ENCODE results near the gene KIF6.

KIF6 gene

GRCh38 chr6:39339868-39340550 lies 385.2 kb downstream of the KIF6 start:
- peaks cover 6% of the 10 kb centered on the region for H3K4me1 ChIP-seq (ENCODE audit: control insufficient read depth, insufficient read depth, low read length)
- TF ChIP-seq ZBTB20 (tag by site-specific recombination; IDR thresholded peaks at IDR 0.05) (0 out of 2 replicates have a peak, but pooled peaks have one; percentile 46), ZNF175 (tag by site-specific recombination; IDR thresholded peaks at IDR 0.05) (no peak), ZNF513 (tag by site-specific recombination; IDR thresholded peaks at IDR 0.05) (no peak), ZBTB8A (tag by site-specific recombination; IDR thresholded peaks at IDR 0.05) (peak; percentile 20; the same call in 1 of the 2 replicates)
- TF ChIP-seq, protein P1, sequence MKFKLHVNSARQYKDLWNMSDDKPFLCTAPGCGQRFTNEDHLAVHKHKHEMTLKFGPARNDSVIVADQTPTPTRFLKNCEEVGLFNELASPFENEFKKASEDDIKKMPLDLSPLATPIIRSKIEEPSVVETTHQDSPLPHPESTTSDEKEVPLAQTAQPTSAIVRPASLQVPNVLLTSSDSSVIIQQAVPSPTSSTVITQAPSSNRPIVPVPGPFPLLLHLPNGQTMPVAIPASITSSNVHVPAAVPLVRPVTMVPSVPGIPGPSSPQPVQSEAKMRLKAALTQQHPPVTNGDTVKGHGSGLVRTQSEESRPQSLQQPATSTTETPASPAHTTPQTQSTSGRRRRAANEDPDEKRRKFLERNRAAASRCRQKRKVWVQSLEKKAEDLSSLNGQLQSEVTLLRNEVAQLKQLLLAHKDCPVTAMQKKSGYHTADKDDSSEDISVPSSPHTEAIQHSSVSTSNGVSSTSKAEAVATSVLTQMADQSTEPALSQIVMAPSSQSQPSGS (tag by site-specific recombination; IDR thresholded peaks at IDR 0.05; ENCODE audit: low read depth) = no peak
- ChIA-PET POLR2A (no interaction called here), CTCF (interaction anchor here (0.6 to 2.9 kb wide), 3 partner anchors 8 to 554 kb away, joined by 3 to 12 read pairs (median 3); no protein-coding TSS in a partner anchor)
- no peak overlapping the region for H3K27ac ChIP-seq (ENCODE audit: extremely low read depth, low read depth, low read length)
- no peaks in the 10 kb centered on the region for H3K9me3 ChIP-seq (ENCODE audit: control insufficient read depth, insufficient read depth, low read depth, low read length)
- no peaks in the 10 kb centered on the region for H3K36me3 ChIP-seq (ENCODE audit: control insufficient read depth in 2 of 2, insufficient read depth in 1 of 2, low read length in 2 of 2)
- H3K4me3 ChIP-seq (ENCODE audit: low read depth, low read length) = no peak overlapping the region

- ChIA-PET POLR2A (no interaction called here), CTCF (interaction anchor here (0.7 to 2.9 kb wide), 2 partner anchors 9 to 781 kb away, joined by 4 to 12 read pairs; no protein-coding TSS in a partner anchor)
- Histone ChIP-seq H3K4me3 (ENCODE audit: low read depth, low read length) (no peak overlapping the region), H3K9me3 (ENCODE audit: control insufficient read depth, insufficient read depth, low read depth, low read length) (no peaks in the 10 kb centered on the region), H3K4me1 (ENCODE audit: control insufficient read depth, insufficient read depth, low read length) (peaks cover 6% of the 10 kb centered on the region), H3K36me3 (ENCODE audit: control insufficient read depth in 2 of 2, insufficient read depth in 1 of 2, low read length in 2 of 2) (no peaks in the 10 kb centered on the region), H3K27ac (ENCODE audit: extremely low read depth, low read depth, low read length) (no peak overlapping the region)
- no peak for TF ChIP-seq EGR2 (tag by site-specific recombination; IDR thresholded peaks at IDR 0.05; ENCODE audit: low read depth)
- no peak for TF ChIP-seq ZNF426 (tag by site-specific recombination; IDR thresholded peaks at IDR 0.05)
- no peak for TF ChIP-seq ZNF292 (tag by site-specific recombination; IDR thresholded peaks at IDR 0.05; ENCODE audit: borderline replicate concordance, low read depth)
- TF ChIP-seq ZNF560 (tag by site-specific recombination; IDR thresholded peaks at IDR 0.05; ENCODE audit: borderline replicate concordance) = no peak
- no peak for TF ChIP-seq ZNF121 (tag by site-specific recombination; IDR thresholded peaks at IDR 0.05)
These were observed 385.9 kb downstream of the KIF6 start for GRCh38 chr6:39339096-39339867.

GRCh38 chr6:39338397-39338796 lies 386.8 kb downstream of the KIF6 start:
- H3K36me3 ChIP-seq (ENCODE audit: control insufficient read depth in 2 of 2, insufficient read depth in 1 of 2, low read length in 2 of 2) = no peaks in the 10 kb centered on the region

More at GRCh38 chr6:39338397-39338796, 386.8 kb downstream of the KIF6 start:
- ChIA-PET POLR2A (no interaction called here), CTCF (interaction anchor here (0.7 to 2.9 kb wide), 2 partner anchors 10 to 782 kb away, joined by 4 to 12 read pairs; no protein-coding TSS in a partner anchor)
- H3K4me1 ChIP-seq (ENCODE audit: control insufficient read depth, insufficient read depth, low read length) = peaks cover 6% of the 10 kb centered on the region
- TF ChIP-seq PRDM1 (tag by site-specific recombination; IDR thresholded peaks at IDR 0.05) (no peak), HOXD13 (CRISPR knock-in tag; IDR thresholded peaks at IDR 0.05; ENCODE audit: borderline replicate concordance) (no peak), ZBTB20 (tag by site-specific recombination; IDR thresholded peaks at IDR 0.05) (no peak), ZNF2 (tag by site-specific recombination; IDR thresholded peaks at IDR 0.05) (no peak), KLF16 (tag by site-specific recombination; IDR thresholded peaks at IDR 0.05) (no peak), KLF7 (tag by site-specific recombination; IDR thresholded peaks at IDR 0.05; ENCODE audit: borderline replicate concordance) (no peak), ZBTB17 (tag by site-specific recombination; IDR thresholded peaks at IDR 0.05) (no peak), YY2 (tag by site-specific recombination; IDR thresholded peaks at IDR 0.05) (no peak), ZNF768 (tag by site-specific recombination; IDR thresholded peaks at IDR 0.05) (no peak), TRIM28 (IDR thresholded peaks at IDR 0.05; ENCODE audit: borderline replicate concordance, low read length) (no peak)
- H3K9me3 ChIP-seq (ENCODE audit: control insufficient read depth, insufficient read depth, low read depth, low read length) = no peaks in the 10 kb centered on the region
- no peak overlapping the region for H3K27ac ChIP-seq (ENCODE audit: extremely low read depth, low read depth, low read length)
- H3K4me3 ChIP-seq (ENCODE audit: low read depth, low read length) = no peak overlapping the region
